ENCODE results near the gene MBD5. TPM values are rescaled to one million over a fixed set of nuclear protein-coding genes. Genes with fewer than 3 reads are reported as not detected.

MBD5 gene
- total RNA-seq, 8 experiments from 2014 or later = 20.2 to 88.4 (median 34.8) TPM

GRCh38 chr2:148528356-148529064 lies 507.6 kb downstream of the MBD5 start:
- Histone ChIP-seq H3K4me1 (replicated peaks in 1 of 2) (no peaks in the 10 kb centered on the region), H3K27ac (no peak overlapping the region), H3K4me3 (no peak overlapping the region)
- no peak for ATAC-seq (replicated peaks in 6 of 8)
- 20 to 100% (median 83%) methylated on average over 1 to 5 of the region's 6 CpGs; no CpG with 5 or more reads in 1 of the 10 experiments for WGBS, 10 experiments
- in situ Hi-C loops (cut with MboI; ENCODE audit: low pct_unique_long_range_greater_than_20kb in 2 of 9, low sequenced_read_pairs in 9 of 9, unreplicated experiment in 9 of 9) = loop anchor here in 1 of 9 experiments (25.0 kb wide), 1 partner anchor 459 kb away; no protein-coding TSS in a partner anchor

DNA sequence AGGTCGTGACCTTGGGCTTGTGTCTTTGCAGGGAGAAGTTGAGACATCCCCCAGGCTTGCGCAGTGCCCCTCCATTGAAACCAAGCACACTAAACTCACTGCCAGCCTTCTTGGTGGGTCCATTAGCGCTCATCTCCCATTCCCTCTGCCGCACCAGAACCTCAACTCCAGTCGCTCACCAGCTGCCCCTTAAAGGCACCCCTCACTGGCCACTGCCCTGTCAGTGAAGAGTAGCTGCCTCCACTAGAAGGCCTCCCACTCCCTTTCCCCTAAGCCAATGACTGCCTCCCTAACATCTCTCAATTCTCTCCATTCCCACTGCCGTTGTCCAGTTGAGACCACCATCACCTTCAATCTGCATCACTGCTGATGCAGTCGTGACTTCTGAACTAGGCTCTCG lies 508.9 kb downstream of the MBD5 start:
- ATAC-seq (replicated peaks in 6 of 8) = no peak
- in situ Hi-C loops (cut with MboI; ENCODE audit: low pct_unique_long_range_greater_than_20kb in 2 of 9, low sequenced_read_pairs in 9 of 9, unreplicated experiment in 9 of 9) = loop anchor here in 1 of 9 experiments (25.0 kb wide), 1 partner anchor 458 kb away; no protein-coding TSS in a partner anchor

DNA sequence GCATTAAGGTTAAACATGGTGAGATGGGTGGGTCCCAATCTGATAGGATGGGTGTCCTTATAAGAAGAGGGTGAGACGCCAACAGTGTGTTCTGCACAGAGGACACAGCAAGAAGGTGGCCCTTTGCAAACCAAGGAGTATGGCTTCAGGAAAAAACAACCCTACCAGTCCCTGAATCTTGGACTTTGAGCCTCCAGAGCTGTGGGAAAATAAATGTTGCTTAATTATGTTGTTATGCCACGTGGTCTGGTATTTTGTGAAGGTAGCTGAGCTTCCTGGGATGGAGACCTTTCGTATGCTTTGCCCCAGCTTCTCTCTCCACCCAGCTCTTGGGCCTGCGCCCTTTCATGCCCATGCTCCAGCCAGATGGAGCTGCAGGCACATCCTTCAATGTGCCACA lies 509.5 kb downstream of the MBD5 start:
- no peak for ATAC-seq (replicated peaks in 6 of 8)
- in situ Hi-C loops (cut with MboI; ENCODE audit: low pct_unique_long_range_greater_than_20kb in 2 of 9, low sequenced_read_pairs in 9 of 9, unreplicated experiment in 9 of 9) = loop anchor here in 1 of 9 experiments (25.0 kb wide), 1 partner anchor 457 kb away; no protein-coding TSS in a partner anchor
- Histone ChIP-seq H3K4me1 (replicated peaks in 1 of 2) (peaks cover 5 to 6% of the 10 kb centered on the region in 2 donors), H3K27ac (no peak overlapping the region), H3K4me3 (no peak overlapping the region)
- WGBS, 10 experiments = 33 to 100% (median 84%) methylated on average over 1 to 3 of the region's 4 CpGs; no CpG with 5 or more reads in 4 of the 10 experiments

More for the DNA sequence above, 508.9 kb downstream of the MBD5 start:
- 14 to 100% (median 59%) methylated on average over 1 to 6 of the region's 8 CpGs; no CpG with 5 or more reads in 3 of the 10 experiments for WGBS, 10 experiments
- Histone ChIP-seq H3K4me1 (replicated peaks in 1 of 2) (peaks cover 5% of the 10 kb centered on the region in 2 donors), H3K4me3 (no peak overlapping the region), H3K27ac (no peak overlapping the region)

DNA sequence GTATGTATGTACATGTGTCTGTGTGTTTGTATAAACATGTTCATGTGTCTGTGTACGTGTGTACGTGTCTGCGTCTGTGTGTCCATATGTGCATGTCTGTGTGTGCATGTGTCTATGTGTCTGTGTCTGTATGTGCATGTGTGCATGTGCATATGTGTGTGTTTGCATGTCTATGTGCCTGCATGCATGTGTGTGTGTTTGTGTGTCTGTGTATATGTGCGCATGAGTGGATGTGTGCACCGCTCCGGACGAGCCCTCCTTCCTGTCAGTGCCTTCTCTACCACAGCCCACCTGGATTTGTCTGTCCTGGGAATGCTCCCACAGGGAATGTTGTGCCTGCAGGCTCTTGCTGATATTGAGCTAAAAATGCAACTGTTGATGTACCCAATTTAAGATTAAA lies 510.3 kb downstream of the MBD5 start:
- in situ Hi-C loops (cut with MboI; ENCODE audit: low pct_unique_long_range_greater_than_20kb in 2 of 9, low sequenced_read_pairs in 9 of 9, unreplicated experiment in 9 of 9) = loop anchor here in 1 of 9 experiments (25.0 kb wide), 1 partner anchor 456 kb away; no protein-coding TSS in a partner anchor
- Histone ChIP-seq H3K27ac (no peak overlapping the region), H3K4me3 (no peak overlapping the region), H3K4me1 (replicated peaks in 1 of 2) (peaks cover 5 to 6% of the 10 kb centered on the region in 2 donors)
- 82 to 100% (median 91%) methylated on average over 1 to 7 of the region's 7 CpGs; no CpG with 5 or more reads in 5 of the 10 experiments for WGBS, 10 experiments
- peak in 1 of 8 experiments; percentile 50 for ATAC-seq (replicated peaks in 6 of 8)

DNA sequence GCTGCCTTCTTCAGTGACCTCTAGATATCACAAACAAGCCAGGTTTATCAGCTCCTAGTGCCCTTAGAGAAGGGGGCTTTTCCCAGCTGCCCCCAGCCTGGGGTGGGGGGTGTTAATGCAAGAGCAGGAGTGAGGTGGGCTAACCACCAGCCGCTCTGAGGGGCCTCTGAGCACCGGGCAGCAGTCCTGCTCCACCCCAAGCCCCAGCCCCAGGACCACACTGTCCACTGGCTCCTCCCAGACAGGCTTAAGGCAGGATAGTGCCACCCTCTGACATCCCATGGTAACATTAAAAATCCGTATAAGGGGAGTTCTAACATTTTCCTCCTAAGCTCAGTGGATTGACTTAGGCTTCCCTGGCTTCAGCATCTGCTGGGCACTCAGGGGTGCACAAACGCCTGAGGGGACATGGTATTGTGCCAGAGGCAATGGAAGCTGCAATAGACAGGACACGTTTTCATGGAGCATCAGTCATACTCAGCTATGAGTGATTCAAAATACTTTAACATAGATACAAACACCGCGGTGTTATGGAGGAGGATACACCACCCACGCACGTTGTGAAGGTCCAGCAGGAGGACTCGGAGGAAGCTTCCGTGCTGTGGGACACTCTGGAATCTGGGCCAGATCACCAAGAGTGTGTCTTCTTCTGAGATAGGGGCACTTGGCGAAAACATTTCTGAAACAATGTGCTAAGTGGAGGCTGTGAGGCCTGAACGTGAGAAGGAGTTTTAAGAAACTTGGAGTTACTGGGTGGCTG lies 511.0 kb downstream of the MBD5 start:
- H3K4me3 ChIP-seq = no peak overlapping the region

DNA sequence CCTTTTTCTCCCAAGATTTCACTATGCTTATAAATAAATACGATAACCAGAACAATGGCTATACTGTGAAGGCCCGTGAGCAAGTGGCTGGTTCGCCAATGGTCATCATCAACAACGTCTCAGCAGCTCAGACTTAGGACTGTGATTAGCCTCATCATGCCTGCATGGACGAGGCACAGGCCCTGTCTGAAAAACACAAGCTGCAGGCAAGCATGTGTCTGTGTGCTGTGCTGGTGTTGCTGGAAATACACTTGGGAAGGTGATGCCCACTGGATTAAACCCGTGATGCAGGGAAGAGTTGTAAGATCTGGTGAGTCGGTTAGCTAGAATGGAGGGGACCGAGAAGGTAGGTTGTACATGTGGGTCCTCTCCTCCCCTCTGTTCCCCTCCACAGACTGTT lies 512.1 kb downstream of the MBD5 start:
- 72 to 100% (median 87%) methylated on average over 1 to 5 of the region's 8 CpGs; no CpG with 5 or more reads in 6 of the 10 experiments for WGBS, 10 experiments
- Histone ChIP-seq H3K27ac (no peak overlapping the region), H3K4me3 (no peak overlapping the region), H3K4me1 (replicated peaks in 1 of 2) (peaks cover 6 to 17% of the 10 kb centered on the region in 2 donors)
- in situ Hi-C loops (cut with MboI; ENCODE audit: low pct_unique_long_range_greater_than_20kb in 2 of 9, low sequenced_read_pairs in 9 of 9, unreplicated experiment in 9 of 9) = loop anchor here in 1 of 9 experiments (25.0 kb wide), 1 partner anchor 454 kb away; no protein-coding TSS in a partner anchor
- no peak for ATAC-seq (replicated peaks in 6 of 8)

More for the DNA sequence above, 511.0 kb downstream of the MBD5 start:
- 60 to 95% (median 92%) methylated on average over 2 to 11 of the region's 13 CpGs; no CpG with 5 or more reads in 3 of the 10 experiments for WGBS, 10 experiments
- H3K27ac ChIP-seq = no peak overlapping the region
- no peak for ATAC-seq (replicated peaks in 6 of 8)
- H3K4me1 ChIP-seq (replicated peaks in 1 of 2) = peaks cover 6 to 10% of the 10 kb centered on the region in 2 donors
- in situ Hi-C loops (cut with MboI; ENCODE audit: low pct_unique_long_range_greater_than_20kb in 2 of 9, low sequenced_read_pairs in 9 of 9, unreplicated experiment in 9 of 9) = loop anchor here in 1 of 9 experiments (25.0 kb wide), 1 partner anchor 455 kb away; no protein-coding TSS in a partner anchor

GRCh38 chr2:148533685-148534084 lies 512.8 kb downstream of the MBD5 start:
- H3K4me1 ChIP-seq (replicated peaks in 1 of 2) = peaks cover 6 to 17% of the 10 kb centered on the region in 2 donors
- 40 to 100% (median 85%) methylated on average over 1 to 3 of the region's 3 CpGs; no CpG with 5 or more reads in 4 of the 10 experiments for WGBS, 10 experiments
- no peak for ATAC-seq (replicated peaks in 6 of 8)
- H3K4me3 ChIP-seq = no peak overlapping the region
- H3K27ac ChIP-seq = no peak overlapping the region
- in situ Hi-C loops (cut with MboI; ENCODE audit: low pct_unique_long_range_greater_than_20kb in 2 of 9, low sequenced_read_pairs in 9 of 9, unreplicated experiment in 9 of 9) = loop anchor here in 1 of 9 experiments (25.0 kb wide), 1 partner anchor 454 kb away; no protein-coding TSS in a partner anchor

DNA sequence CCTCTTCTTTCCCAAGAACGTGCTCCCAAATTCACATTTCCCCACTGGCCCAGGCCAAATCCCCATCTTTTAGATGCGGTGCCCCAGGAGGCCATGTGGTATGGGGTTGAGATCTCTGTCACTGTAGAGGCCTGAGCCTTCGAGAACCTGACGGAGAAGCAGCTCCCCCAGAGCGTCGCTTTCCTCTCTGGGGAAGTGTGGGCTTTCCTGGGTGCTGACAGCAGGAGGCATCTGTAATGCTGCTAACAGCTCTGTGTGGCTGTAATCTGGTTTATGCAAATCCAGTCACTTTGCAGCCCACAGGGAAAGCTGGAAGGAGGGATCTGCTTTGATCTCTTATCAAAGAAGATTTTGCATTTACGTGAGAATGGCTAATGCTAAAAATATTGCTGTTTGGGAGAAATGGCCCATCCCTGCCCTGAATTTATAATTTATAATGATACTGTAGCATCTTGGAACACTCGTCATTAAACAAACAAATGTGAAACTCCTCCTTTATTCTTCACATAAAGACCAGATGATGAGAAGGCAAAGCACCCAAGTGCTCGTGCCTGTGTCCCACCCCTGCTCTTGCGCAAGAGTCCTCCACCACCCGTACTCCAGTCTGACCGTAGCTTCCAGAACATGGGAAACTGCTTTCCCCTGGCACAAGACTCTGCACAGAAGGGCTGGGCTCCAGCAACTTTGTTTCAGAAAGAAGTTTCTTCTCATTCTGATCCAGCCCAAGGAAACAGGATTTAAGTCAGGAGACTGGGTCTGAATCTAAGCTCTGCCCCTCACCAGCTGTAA lies 513.7 kb downstream of the MBD5 start:
- Histone ChIP-seq H3K4me3 (no peak overlapping the region), H3K4me1 (replicated peaks in 1 of 2) (peaks cover 6 to 17% of the 10 kb centered on the region in 2 donors), H3K27ac (no peak overlapping the region)
- WGBS, 10 experiments = 0 to 90% (median 50%) methylated on average over 1 to 9 of the region's 12 CpGs
- peak in 7 of 8 experiments; percentile 39 to 88 (median 75) for ATAC-seq (replicated peaks in 6 of 8)
- in situ Hi-C loops (cut with MboI; ENCODE audit: low pct_unique_long_range_greater_than_20kb in 2 of 9, low sequenced_read_pairs in 9 of 9, unreplicated experiment in 9 of 9) = loop anchor here in 1 of 9 experiments (25.0 kb wide), 1 partner anchor 453 kb away; no protein-coding TSS in a partner anchor

- in situ Hi-C loops (cut with MboI; ENCODE audit: low pct_unique_long_range_greater_than_20kb in 2 of 9, low sequenced_read_pairs in 9 of 9, unreplicated experiment in 9 of 9) = loop anchor here in 1 of 9 experiments (25.0 kb wide), 1 partner anchor 449 kb away; no protein-coding TSS in a partner anchor
- 13 to 100% (median 75%) methylated on average over 1 of the region's 1 CpG; no CpG with 5 or more reads in 7 of the 10 experiments for WGBS, 10 experiments
- no peak overlapping the region for H3K4me3 ChIP-seq
- H3K27ac ChIP-seq = no peak overlapping the region
- H3K4me1 ChIP-seq (replicated peaks in 1 of 2) = peaks cover 6 to 17% of the 10 kb centered on the region in 2 donors
- ATAC-seq (replicated peaks in 6 of 8) = no peak
These were observed 517.5 kb downstream of the MBD5 start for GRCh38 chr2:148538375-148538774.

DNA sequence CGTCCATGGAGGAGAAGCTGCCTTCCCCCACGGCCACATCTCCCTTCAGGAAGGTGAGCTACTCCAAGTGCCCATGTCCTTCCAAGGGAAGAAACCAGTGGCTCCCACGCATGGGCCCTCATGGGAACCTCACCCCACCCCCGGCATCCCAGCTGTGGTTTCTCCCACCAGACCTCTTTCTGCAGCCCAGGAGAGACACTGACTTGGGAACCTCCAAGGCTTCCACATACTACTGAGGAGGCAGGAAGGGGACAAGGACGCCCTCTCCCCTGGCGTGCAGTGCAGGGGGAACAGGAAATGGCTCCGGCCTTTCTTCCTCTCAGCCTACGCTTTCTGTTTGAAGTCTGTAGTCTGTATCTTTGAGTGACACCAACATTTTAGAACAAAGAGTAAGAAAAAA lies 519.1 kb downstream of the MBD5 start:
- 50 to 100% (median 95%) methylated on average over 2 to 5 of the region's 8 CpGs; no CpG with 5 or more reads in 3 of the 10 experiments for WGBS, 10 experiments
- in situ Hi-C loops (cut with MboI; ENCODE audit: low pct_unique_long_range_greater_than_20kb in 2 of 9, low sequenced_read_pairs in 9 of 9, unreplicated experiment in 9 of 9) = loop anchor here in 1 of 9 experiments (25.0 kb wide), 1 partner anchor 447 kb away; no protein-coding TSS in a partner anchor
- no peak overlapping the region for H3K4me3 ChIP-seq
- no peak overlapping the region for H3K27ac ChIP-seq
- no peak for ATAC-seq (replicated peaks in 6 of 8)
- peaks cover 0 to 12% of the 10 kb centered on the region in 2 donors for H3K4me1 ChIP-seq (replicated peaks in 1 of 2)

DNA sequence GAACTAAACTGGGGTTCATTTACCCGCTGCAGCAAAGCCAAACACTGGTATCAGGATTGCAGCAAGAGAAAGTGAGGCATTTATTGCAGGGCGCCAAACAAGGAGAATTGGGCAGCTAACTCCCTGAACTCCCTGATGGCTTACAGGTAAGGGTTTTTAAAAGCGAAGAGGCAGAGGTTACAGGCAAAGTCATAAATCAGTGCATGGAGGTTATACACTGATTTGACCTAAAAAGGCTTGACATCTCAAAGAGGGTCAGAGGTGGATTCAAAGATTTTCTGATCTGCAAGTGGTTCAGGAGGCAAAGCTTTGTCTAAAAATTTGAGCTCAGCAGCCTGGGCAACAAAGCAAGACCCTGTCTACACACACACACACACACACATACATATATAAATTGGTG lies 520.9 kb downstream of the MBD5 start:
- WGBS, 10 experiments = 60 to 100% (median 80%) methylated on average over 1 to 3 of the region's 3 CpGs; no CpG with 5 or more reads in 3 of the 10 experiments
- peaks cover 0 to 7% of the 10 kb centered on the region in 2 donors for H3K4me1 ChIP-seq (replicated peaks in 1 of 2)
- in situ Hi-C loops (cut with MboI; ENCODE audit: low pct_unique_long_range_greater_than_20kb in 2 of 9, low sequenced_read_pairs in 9 of 9, unreplicated experiment in 9 of 9) = loop anchor here in 1 of 9 experiments (25.0 kb wide), 1 partner anchor 446 kb away; no protein-coding TSS in a partner anchor
- no peak overlapping the region for H3K4me3 ChIP-seq
- no peak for ATAC-seq (replicated peaks in 6 of 8)
- no peak overlapping the region for H3K27ac ChIP-seq

- no peak for ATAC-seq (replicated peaks in 6 of 8)
- Histone ChIP-seq H3K4me3 (no peak overlapping the region), H3K27ac (no peak overlapping the region), H3K4me1 (replicated peaks in 1 of 2) (no peaks in the 10 kb centered on the region)
- in situ Hi-C loops (cut with MboI; ENCODE audit: low pct_unique_long_range_greater_than_20kb in 2 of 9, low sequenced_read_pairs in 9 of 9, unreplicated experiment in 9 of 9) = loop anchor here in 1 of 9 experiments (25.0 kb wide), 1 partner anchor 445 kb away; no protein-coding TSS in a partner anchor
- 39 to 92% (median 85%) methylated on average over 2 to 6 of the region's 6 CpGs; no CpG with 5 or more reads in 3 of the 10 experiments for WGBS, 10 experiments
These were observed 521.7 kb downstream of the MBD5 start for GRCh38 chr2:148542614-148543013.
